ENCODE data around the gene NEGR1. TPM values are rescaled to one million over a fixed set of nuclear protein-coding genes. Genes with fewer than 3 reads are reported as not detected.
A peak's percentile ranks its signal among the peaks of the same experiment; 100 is the strongest.

The NEGR1 gene
- total RNA-seq = under 1 TPM; 0.08 to 0.14 TPM
- polyA plus RNA-seq = under 1 TPM in 1 of 2 donors, not detected in 1; 0.12 TPM

GRCh38 chr1:72282271-72283021 lies at the start of gene NEGR1:
NEGR1 (minus strand) TSS chr1:72282539.
- WGBS = 1% methylated on average over 54 of the region's 54 CpGs
- TF ChIP-seq GABPA (IDR thresholded peaks at IDR 0.05 in 1 of 2, conservative IDR thresholded peaks at IDR 0.05 in 1 of 2) = no peak
- no peak for TF ChIP-seq SP1 (IDR thresholded peaks at IDR 0.05)
- TF ChIP-seq, protein P1, sequence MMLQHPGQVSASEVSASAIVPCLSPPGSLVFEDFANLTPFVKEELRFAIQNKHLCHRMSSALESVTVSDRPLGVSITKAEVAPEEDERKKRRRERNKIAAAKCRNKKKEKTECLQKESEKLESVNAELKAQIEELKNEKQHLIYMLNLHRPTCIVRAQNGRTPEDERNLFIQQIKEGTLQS (IDR thresholded peaks at IDR 0.05) = no peak
- no peak for TF ChIP-seq YY1 (IDR thresholded peaks at IDR 0.05)
- TF ChIP-seq HNF4G (IDR thresholded peaks at IDR 0.05) = no peak
- TF ChIP-seq EGR1 (IDR thresholded peaks at IDR 0.05; ENCODE audit: low read depth in 2 of 2) = no peak
- peak in 1 of 2 donors; percentile 12 for TF ChIP-seq RAD21 (IDR thresholded peaks at IDR 0.05)
- no peak for TF ChIP-seq RXRA (IDR thresholded peaks at IDR 0.05)
- peak; percentile 53 for DNase-seq (ENCODE audit: low spot score)
- Histone ChIP-seq H3K27me3 (ENCODE audit: control insufficient read depth in 4 of 4, insufficient read depth in 4 of 4, low read length in 3 of 4) (no peaks in the 10 kb centered on the region), H3K4me3 (ENCODE audit: low read depth in 1 of 3, low read length in 3 of 3) (peak within 1 kb of the TSS; percentile 57 to 61 (median 59)), H3K4me1 (ENCODE audit: control insufficient read depth in 4 of 4, insufficient read depth in 4 of 4, low read length in 3 of 4) (peaks cover 4 to 21% (median 19%) of the 10 kb centered on the region in 4 donors), H3K9ac (ENCODE audit: low read depth in 1 of 2, low read length in 2 of 2) (no peak within 1 kb of the TSS), H3K36me3 (ENCODE audit: control insufficient read depth in 4 of 4, insufficient read depth in 3 of 4, low read depth in 1 of 4, low read length in 3 of 4) (no peaks in the 10 kb centered on the region), H3K27ac (ENCODE audit: low read depth in 1 of 2, low read length in 2 of 2) (peak within 1 kb of the TSS; percentile 28 to 73), H3K9me3 (ENCODE audit: control insufficient read depth in 4 of 4, low read length in 3 of 4) (no peaks in the 10 kb centered on the region)

- Histone ChIP-seq H3K9me3 (ENCODE audit: control insufficient read depth in 4 of 4, low read length in 3 of 4) (no peaks in the 10 kb centered on the region), H3K4me1 (ENCODE audit: control insufficient read depth in 4 of 4, insufficient read depth in 4 of 4, low read length in 3 of 4) (no peaks in the 10 kb centered on the region), H3K4me3 (ENCODE audit: low read depth in 1 of 3, low read length in 3 of 3) (no peak overlapping the region), H3K27me3 (ENCODE audit: control insufficient read depth in 4 of 4, insufficient read depth in 4 of 4, low read length in 3 of 4) (no peaks in the 10 kb centered on the region), H3K27ac (ENCODE audit: low read depth in 1 of 2, low read length in 2 of 2) (no peak overlapping the region), H3K36me3 (ENCODE audit: control insufficient read depth in 4 of 4, insufficient read depth in 3 of 4, low read depth in 1 of 4, low read length in 3 of 4) (no peaks in the 10 kb centered on the region), H3K9ac (ENCODE audit: low read depth in 1 of 2, low read length in 2 of 2) (no peak overlapping the region)
- TF ChIP-seq NR2F2 (IDR thresholded peaks at IDR 0.05) = no peak
- no peak for TF ChIP-seq TAF1 (conservative IDR thresholded peaks at IDR 0.05)
- no peak for TF ChIP-seq JUND (IDR thresholded peaks at IDR 0.05)
- TF ChIP-seq, protein P2, sequence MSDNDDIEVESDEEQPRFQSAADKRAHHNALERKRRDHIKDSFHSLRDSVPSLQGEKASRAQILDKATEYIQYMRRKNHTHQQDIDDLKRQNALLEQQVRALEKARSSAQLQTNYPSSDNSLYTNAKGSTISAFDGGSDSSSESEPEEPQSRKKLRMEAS (IDR thresholded peaks at IDR 0.05) = no peak
- no peak for TF ChIP-seq CTCF (IDR thresholded peaks at IDR 0.05; ENCODE audit: low read depth, low read length, missing input control)
- TF ChIP-seq REST (IDR thresholded peaks at IDR 0.05) = no peak
- TF ChIP-seq SP1 (IDR thresholded peaks at IDR 0.05) = no peak
- TF ChIP-seq RXRA (IDR thresholded peaks at IDR 0.05) = no peak
- TF ChIP-seq GABPA (IDR thresholded peaks at IDR 0.05 in 1 of 2, conservative IDR thresholded peaks at IDR 0.05 in 1 of 2) = no peak
- no peak for TF ChIP-seq HNF4A (conservative IDR thresholded peaks at IDR 0.05)
- TF ChIP-seq, protein P1 (IDR thresholded peaks at IDR 0.05) = no peak
- TF ChIP-seq EGR1 (IDR thresholded peaks at IDR 0.05; ENCODE audit: low read depth in 2 of 2) = no peak
- TF ChIP-seq YY1 (IDR thresholded peaks at IDR 0.05) = no peak
- no peak for DNase-seq (ENCODE audit: low spot score)
- 100% methylated on average over 1 of the region's 2 CpGs for WGBS
These were observed 44.2 kb upstream of the NEGR1 start for GRCh38 chr1:72326494-72326893.
